ENCODE results near the gene MEIKIN. TPM values are rescaled to one million over a fixed set of nuclear protein-coding genes. Genes with fewer than 3 reads are reported as not detected.

The MEIKIN gene
- total and polyA plus RNA-seq, 2 experiments from 2014 or later = not detected

GRCh38 chr5:131818001-131818724 is 127.3 kb downstream of the MEIKIN start:
- TF ChIP-seq CTCF (IDR thresholded peaks at IDR 0.05; ENCODE audit: low read depth, low read length) = no peak
- no peaks in the 10 kb centered on the region for H3K27me3 ChIP-seq
- no peak overlapping the region for H3K27ac ChIP-seq
- peaks cover 9% of the 10 kb centered on the region for H3K4me1 ChIP-seq (ENCODE audit: low read depth)
- no peaks in the 10 kb centered on the region for H3K9me3 ChIP-seq (ENCODE audit: low read depth)
- H3K36me3 ChIP-seq = no peaks in the 10 kb centered on the region
- no peak for DNase-seq (ENCODE audit: low read depth in 1 of 2, low spot score in 1 of 2)
- no peak overlapping the region for H3K4me3 ChIP-seq

- Histone ChIP-seq H3K4me1 (ENCODE audit: low read depth) (peaks cover 10% of the 10 kb centered on the region), H3K4me3 (no peak overlapping the region), H3K36me3 (no peaks in the 10 kb centered on the region), H3K27ac (no peak overlapping the region), H3K9me3 (ENCODE audit: low read depth) (no peaks in the 10 kb centered on the region), H3K27me3 (no peaks in the 10 kb centered on the region)
- TF ChIP-seq CTCF (IDR thresholded peaks at IDR 0.05; ENCODE audit: low read depth, low read length) = no peak
- DNase-seq (ENCODE audit: low read depth in 1 of 2, low spot score in 1 of 2) = peak in 1 of 2 donors; percentile 83
Measured at GRCh38 chr5:131814990-131815389, 130.5 kb downstream of the MEIKIN start.

- DNase-seq (ENCODE audit: low read depth in 1 of 2, low spot score in 1 of 2) = peak in 1 of 2 donors; percentile 2
- H3K4me3 ChIP-seq = no peak overlapping the region
- no peaks in the 10 kb centered on the region for H3K36me3 ChIP-seq
- H3K4me1 ChIP-seq (ENCODE audit: low read depth) = peaks cover 10% of the 10 kb centered on the region
- no peak for TF ChIP-seq CTCF (IDR thresholded peaks at IDR 0.05; ENCODE audit: low read depth, low read length)
- no peak overlapping the region for H3K27ac ChIP-seq
- H3K27me3 ChIP-seq = no peaks in the 10 kb centered on the region
- H3K9me3 ChIP-seq (ENCODE audit: low read depth) = no peaks in the 10 kb centered on the region
Measured at GRCh38 chr5:131812371-131813160, 132.9 kb downstream of the MEIKIN start.

GRCh38 chr5:131810510-131811249 is 134.8 kb downstream of the MEIKIN start:
- no peaks in the 10 kb centered on the region for H3K27me3 ChIP-seq
- H3K36me3 ChIP-seq = no peaks in the 10 kb centered on the region
- peaks cover 10% of the 10 kb centered on the region for H3K4me1 ChIP-seq (ENCODE audit: low read depth)
- peak; percentile 27 to 61 for DNase-seq (ENCODE audit: low read depth in 1 of 2, low spot score in 1 of 2)
- TF ChIP-seq CTCF (IDR thresholded peaks at IDR 0.05; ENCODE audit: low read depth, low read length) = peak; percentile 21
- peak overlapping the region; percentile 82 for H3K27ac ChIP-seq
- no peaks in the 10 kb centered on the region for H3K9me3 ChIP-seq (ENCODE audit: low read depth)
- no peak overlapping the region for H3K4me3 ChIP-seq

All from cardiac muscle cell (in vitro differentiated cells and primary cell).